GM12865 (cell line): Measurements from ENCODE around the gene IDH3G.

Source experiments
- DNase-seq: peaks from one replicate; pipeline ENCODE4 v3.0.0; 2010; ENCODE audit warnings: low read depth
- H3K4me3 ChIP-seq: 2 replicates; pipeline ENCODE4 v1.5.1; 2011; ENCODE audit warnings: mild to moderate bottlenecking, low read depth, low read length, control low read depth
- TF ChIP-seq, protein P1 (sequence below): IDR thresholded peaks from 2 replicates; pipeline ENCODE4 v1.5.1; 2011; ENCODE audit warnings: low read length, control low read depth, low read depth, inconsistent platforms; ENCODE audit not compliant: insufficient read depth; ENCODE audit errors: missing control alignments

The IDH3G gene

DNA sequence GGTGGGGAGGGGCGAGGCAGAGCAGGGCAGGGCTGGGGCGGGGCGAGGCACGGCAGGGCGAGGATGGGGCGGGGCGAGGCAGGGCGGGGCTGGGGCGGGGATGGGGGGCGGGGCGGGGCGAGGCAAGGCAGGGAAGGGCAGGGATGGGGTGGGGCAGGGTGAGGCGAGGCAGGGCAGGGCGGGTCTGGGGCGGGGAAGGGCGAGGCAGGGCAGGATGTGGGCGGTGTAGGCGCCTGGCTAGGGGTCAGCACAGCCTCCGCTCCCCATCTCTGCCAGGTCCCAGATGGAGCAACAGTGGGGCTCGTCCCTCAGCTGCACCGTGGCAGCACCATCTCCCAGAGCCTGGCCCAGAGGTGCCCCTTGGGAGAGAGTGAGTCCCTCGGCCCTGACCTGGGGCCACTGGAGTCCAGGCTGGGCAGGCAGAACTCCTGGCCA is 17.5 kb downstream of the IDH3G start:
- DNase-seq = peak; percentile 46
- TF ChIP-seq, protein P1, sequence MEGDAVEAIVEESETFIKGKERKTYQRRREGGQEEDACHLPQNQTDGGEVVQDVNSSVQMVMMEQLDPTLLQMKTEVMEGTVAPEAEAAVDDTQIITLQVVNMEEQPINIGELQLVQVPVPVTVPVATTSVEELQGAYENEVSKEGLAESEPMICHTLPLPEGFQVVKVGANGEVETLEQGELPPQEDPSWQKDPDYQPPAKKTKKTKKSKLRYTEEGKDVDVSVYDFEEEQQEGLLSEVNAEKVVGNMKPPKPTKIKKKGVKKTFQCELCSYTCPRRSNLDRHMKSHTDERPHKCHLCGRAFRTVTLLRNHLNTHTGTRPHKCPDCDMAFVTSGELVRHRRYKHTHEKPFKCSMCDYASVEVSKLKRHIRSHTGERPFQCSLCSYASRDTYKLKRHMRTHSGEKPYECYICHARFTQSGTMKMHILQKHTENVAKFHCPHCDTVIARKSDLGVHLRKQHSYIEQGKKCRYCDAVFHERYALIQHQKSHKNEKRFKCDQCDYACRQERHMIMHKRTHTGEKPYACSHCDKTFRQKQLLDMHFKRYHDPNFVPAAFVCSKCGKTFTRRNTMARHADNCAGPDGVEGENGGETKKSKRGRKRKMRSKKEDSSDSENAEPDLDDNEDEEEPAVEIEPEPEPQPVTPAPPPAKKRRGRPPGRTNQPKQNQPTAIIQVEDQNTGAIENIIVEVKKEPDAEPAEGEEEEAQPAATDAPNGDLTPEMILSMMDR = no peak
- no peak overlapping the region for H3K4me3 ChIP-seq

DNA sequence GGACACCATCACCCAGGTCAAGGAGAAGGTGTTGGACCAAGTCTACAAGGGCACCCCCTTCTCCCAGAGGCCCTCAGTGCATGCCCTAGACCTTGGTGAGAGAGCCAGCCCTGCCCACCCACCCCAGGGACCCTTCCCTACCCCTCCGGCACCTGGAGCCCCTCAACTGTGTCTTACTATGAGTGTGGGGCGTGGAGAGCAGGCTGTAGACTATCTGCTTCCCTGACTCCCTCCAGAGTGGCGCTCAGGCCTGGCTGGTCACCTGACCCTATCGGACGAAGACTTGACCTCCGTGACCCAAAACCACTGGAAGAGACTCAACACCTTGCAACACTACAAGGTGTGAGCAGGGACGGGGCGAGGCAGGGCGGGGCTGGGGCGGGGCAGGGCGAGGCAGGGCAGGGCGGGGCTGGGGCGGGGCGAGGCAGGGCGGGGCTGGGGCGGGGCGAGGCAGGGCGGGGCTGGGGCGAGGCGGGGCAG is 18.0 kb downstream of the IDH3G start:
- DNase-seq = no peak
- TF ChIP-seq, protein P1 = no peak
- no peak overlapping the region for H3K4me3 ChIP-seq

- no peak for DNase-seq
- TF ChIP-seq, protein P1 = no peak
- H3K4me3 ChIP-seq = no peak overlapping the region
Observed at GRCh38 chrX:153775293-153776119, 18.7 kb downstream of the IDH3G start.

- no peak for DNase-seq
- TF ChIP-seq, protein P1 = no peak
- H3K4me3 ChIP-seq = no peak overlapping the region
Observed at GRCh38 chrX:153774576-153775292, 19.4 kb downstream of the IDH3G start.

GRCh38 chrX:153773741-153774575 is 20.2 kb downstream of the IDH3G start:
- TF ChIP-seq, protein P1 = no peak
- no peak for DNase-seq
- no peak overlapping the region for H3K4me3 ChIP-seq

DNA sequence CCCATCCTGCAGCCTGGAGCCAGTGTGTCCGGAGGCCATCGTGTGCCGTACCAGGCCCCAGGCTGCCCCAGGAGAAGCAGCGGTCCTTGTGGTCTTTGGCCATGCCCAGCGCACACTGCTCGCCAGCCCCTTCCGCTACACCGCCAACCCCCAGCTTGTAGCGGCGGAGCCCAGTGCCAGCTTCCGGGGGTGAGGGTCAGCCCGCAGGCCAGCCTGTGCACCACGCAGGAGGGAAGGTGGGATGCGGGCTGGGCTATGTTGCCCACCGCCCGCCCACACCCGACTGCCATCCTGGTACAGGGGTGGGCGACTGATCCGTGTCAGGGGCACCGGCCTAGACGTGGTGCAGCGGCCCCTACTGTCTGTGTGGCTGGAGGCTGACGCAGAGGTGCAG is 21.0 kb downstream of the IDH3G start:
- DNase-seq = no peak
- H3K4me3 ChIP-seq = no peak overlapping the region
- TF ChIP-seq, protein P1 = no peak
